Amniotic epithelial cell (primary cell): ENCODE data around the gene SETX.
"Not testable (repeated sequence)": the region's sequence is repeated elsewhere in the genome, so short reads cannot be mapped to it uniquely, and the experiment has no call there.

Experiments used
- DNase-seq: peaks from one replicate; pipeline ENCODE4 v3.0.0-alpha.2; 2010; ENCODE audit warnings: low read depth

SETX gene

GRCh38 chr9:132354637-132355355 is at the start of gene SETX:
SETX (minus strand) TSS chr9:132354986; CDS start chr9:132349428, 5,558 bp downstream.
- peak; percentile 94 for DNase-seq

GRCh38 chr9:132404228-132404881 is 49.6 kb upstream of the SETX start:
- DNase-seq = no peak

GRCh38 chr9:132401824-132402223 is 47.0 kb upstream of the SETX start:
- no peak for DNase-seq

- DNase-seq = no peak
These were observed 40.8 kb upstream of the SETX start for GRCh38 chr9:132395560-132395959.

GRCh38 chr9:132391449-132391848 is 36.7 kb upstream of the SETX start:
- DNase-seq = no peak

- no peak for DNase-seq
These were observed 36.2 kb upstream of the SETX start for GRCh38 chr9:132390966-132391365.

GRCh38 chr9:132387133-132387532 is 32.3 kb upstream of the SETX start:
- DNase-seq = no peak

- no peak for DNase-seq
These were observed 29.6 kb upstream of the SETX start for GRCh38 chr9:132384376-132384775.

GRCh38 chr9:132383462-132383883 is 28.7 kb upstream of the SETX start:
- DNase-seq = no peak

- DNase-seq = no peak
These were observed 27.3 kb upstream of the SETX start for GRCh38 chr9:132381966-132382541.

GRCh38 chr9:132378416-132378815 is 23.6 kb upstream of the SETX start:
- not testable (repeated sequence) for DNase-seq

GRCh38 chr9:132377769-132378168 is 23.0 kb upstream of the SETX start:
- not testable (repeated sequence) for DNase-seq

- peak; percentile 13 for DNase-seq
These were observed 17.6 kb upstream of the SETX start for GRCh38 chr9:132372177-132373095.

GRCh38 chr9:132370592-132370991 is 15.8 kb upstream of the SETX start:
- DNase-seq = no peak

- DNase-seq = no peak
These were observed 14.6 kb upstream of the SETX start for GRCh38 chr9:132369421-132369820.

GRCh38 chr9:132367613-132368313 is 13.0 kb upstream of the SETX start:
- peak; percentile 14 for DNase-seq

GRCh38 chr9:132366481-132366880 is 11.7 kb upstream of the SETX start:
- no peak for DNase-seq

GRCh38 chr9:132365986-132366385 is 11.2 kb upstream of the SETX start:
- DNase-seq = no peak

- no peak for DNase-seq
These were observed 9.3 kb upstream of the SETX start for GRCh38 chr9:132364068-132364467.

- DNase-seq = no peak
These were observed 3.0 kb upstream of the SETX start for GRCh38 chr9:132357764-132358163.

GRCh38 chr9:132356324-132356924 is 1.6 kb upstream of the SETX start:
- DNase-seq = no peak
